A673 (cell line): Measurements from ENCODE around the gene VANGL1. TPM values are rescaled to one million over a fixed set of nuclear protein-coding genes. Genes with fewer than 3 reads are reported as not detected.

Experiments
- BruUV-seq: library from RNA; stranded (reverse); fragments of 400-500 nt; replicated peaks from 2 replicates; lab custom pipeline; 2021; lab: Mats Ljungman, UMichigan
- CTCF ChIA-PET: fragments of 300-600 bp; sonication (Branson Sonifier 250); formaldehyde crosslinking; loops from one replicate; lab custom pipeline; 2022; ENCODE audit warnings: antibody characterized with exemption; lab: Charles Lee
- POLR2A ChIA-PET: fragments of 300-600 bp; sonication (Branson Sonifier 250); formaldehyde crosslinking; loops from one replicate; lab custom pipeline; 2022; ENCODE audit warnings: antibody characterized with exemption; ENCODE audit not compliant: low non-redundant PET; lab: Charles Lee
- DNase-seq: peaks from one replicate; pipeline ENCODE4 v3.0.0-alpha.2; 2015; ENCODE audit warnings: low spot score
- H3K27ac ChIP-seq: fragments of 200-600 bp; sonication (generic); 2 replicates; pipeline ENCODE4 v1.5.1; 2016; ENCODE audit warnings: mixed run types, low read depth, mild to moderate bottlenecking, mixed read lengths, antibody characterized with exemption, low read length; ENCODE audit not compliant: poor library complexity, severe bottlenecking
- H3K27me3 ChIP-seq: fragments of 200-600 bp; sonication (generic); replicated peaks from 2 replicates; pipeline ENCODE4 v1.6.1; 2017; ENCODE audit warnings: mixed run types, low read depth, mild to moderate bottlenecking, mixed read lengths, antibody characterized with exemption, low read length; ENCODE audit not compliant: insufficient read depth, poor library complexity
- H3K36me3 ChIP-seq: fragments of 200-600 bp; sonication (generic); 2 replicates; pipeline ENCODE4 v1.6.1; 2016; ENCODE audit warnings: mixed run types, mild to moderate bottlenecking, mixed read lengths, antibody characterized with exemption, low read length; ENCODE audit not compliant: insufficient read depth, poor library complexity, severe bottlenecking
- H3K4me1 ChIP-seq: fragments of 200-600 bp; sonication (generic); 2 replicates; pipeline ENCODE4 v1.6.1; 2017; ENCODE audit warnings: mixed run types, mild to moderate bottlenecking, mixed read lengths, antibody characterized with exemption, low read length; ENCODE audit not compliant: insufficient read depth, poor library complexity, severe bottlenecking
- H3K4me3 ChIP-seq: fragments of 200-600 bp; sonication (generic); 2 replicates; pipeline ENCODE4 v1.5.1; 2016; ENCODE audit warnings: low read depth, mixed run types, mild to moderate bottlenecking, mixed read lengths, low read length; ENCODE audit not compliant: poor library complexity, severe bottlenecking
- H3K9me3 ChIP-seq: fragments of 200-600 bp; sonication (generic); 2 replicates; pipeline ENCODE4 v1.6.1; 2016; ENCODE audit warnings: mixed run types, low read depth, mild to moderate bottlenecking, mixed read lengths, antibody characterized with exemption, low read length; ENCODE audit not compliant: poor library complexity, severe bottlenecking
- CTCF ChIP-seq: fragments of 300-800, 200-600 bp; sonication (generic); conservative IDR thresholded peaks from 2 replicates; pipeline ENCODE4 v1.5.1; 2017; ENCODE audit warnings: low read depth, mild to moderate bottlenecking, antibody characterized with exemption, low read length, moderate library complexity, mixed read lengths
- EZH2 ChIP-seq: fragments of 200-600 bp; sonication (generic); IDR thresholded peaks from 2 replicates; pipeline ENCODE4 v1.6.1; 2017; ENCODE audit warnings: borderline replicate concordance, low read depth, mild to moderate bottlenecking, mixed read lengths, antibody characterized with exemption, low read length; ENCODE audit not compliant: poor library complexity, severe bottlenecking
- intact Hi-C: fragments of 100-400 bp; cut with micrococcal nuclease; formaldehyde crosslinking; loops from one replicate; pipeline ENCODE4 v1.10.0; 2022; ENCODE audit not compliant: unreplicated experiment
- total RNA-seq: library from RNA; stranded (reverse); gene quantifications from 2 replicates; pipeline ENCODE4 v1.2.3, GENCODE V29; 2021

The VANGL1 gene
- total RNA-seq, 1 experiment from 2014 or later = 20.0 TPM

DNA sequence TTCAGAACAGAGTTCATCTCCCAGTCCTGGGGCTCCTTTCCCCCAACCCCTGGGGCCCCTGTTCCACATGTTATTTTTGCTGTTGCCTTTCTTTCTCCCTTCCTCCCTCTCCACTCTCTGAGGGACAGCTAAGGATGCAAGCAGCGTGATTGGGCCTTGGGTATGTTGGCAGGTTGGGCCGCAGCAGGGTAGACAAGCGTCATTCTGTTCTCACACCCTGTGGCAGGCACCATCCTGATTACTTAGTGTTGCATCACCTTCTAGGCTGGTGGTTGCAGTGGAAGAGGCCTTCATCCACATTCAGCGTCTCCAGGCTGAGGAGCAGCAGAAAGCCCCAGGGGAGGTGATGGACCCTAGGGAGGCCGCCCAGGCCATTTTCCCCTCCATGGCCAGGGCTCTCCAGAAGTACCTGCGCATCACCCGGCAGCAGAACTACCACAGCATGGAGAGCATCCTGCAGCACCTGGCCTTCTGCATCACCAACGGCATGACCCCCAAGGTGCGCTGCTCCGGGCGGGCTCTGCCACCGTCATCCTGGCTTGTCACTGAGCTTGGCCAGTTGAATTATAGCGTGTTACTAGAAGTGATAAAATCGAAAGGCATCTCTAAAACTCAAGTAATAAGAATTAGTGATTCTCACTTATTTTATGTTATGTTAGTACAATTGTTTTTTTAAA lies 43.4 kb downstream of the VANGL1 start:
- CTCF ChIA-PET = no interaction called here
- POLR2A ChIA-PET = no interaction called here
- no TSS peak for BruUV-seq

DNA sequence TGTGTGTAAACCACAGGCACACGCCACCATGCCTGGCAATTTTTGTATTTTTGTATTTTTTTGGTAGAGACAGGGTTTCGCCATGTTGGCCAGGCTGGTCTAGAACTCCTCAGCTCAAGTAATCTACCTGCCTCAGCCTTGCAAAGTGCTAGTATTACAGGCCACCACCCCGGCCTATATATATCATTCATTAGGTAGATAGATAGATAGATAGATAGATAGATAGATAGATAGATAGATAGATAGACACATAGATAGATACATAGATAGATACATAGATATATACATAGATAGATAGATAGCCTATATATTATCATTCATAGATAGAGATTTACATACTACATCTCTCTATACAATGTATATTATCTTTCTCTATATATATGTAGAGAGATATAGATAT lies 46.0 kb downstream of the VANGL1 start:
- Histone ChIP-seq H3K9me3 (no peaks in the 10 kb centered on the region), H3K36me3 (peaks cover 26% of the 10 kb centered on the region), H3K4me1 (no peaks in the 10 kb centered on the region), H3K27me3 (no peaks in the 10 kb centered on the region), H3K27ac (no peak overlapping the region), H3K4me3 (no peak overlapping the region)
- intact Hi-C loops = no loop called here
- CTCF ChIA-PET = no interaction called here
- no peak for DNase-seq
- POLR2A ChIA-PET = no interaction called here
- TF ChIP-seq EZH2 (no peak), CTCF (no peak)
- BruUV-seq = no TSS peak

More for the DNA sequence above, 43.4 kb downstream of the VANGL1 start:
- Histone ChIP-seq H3K27me3 (no peaks in the 10 kb centered on the region), H3K36me3 (peaks cover 20% of the 10 kb centered on the region), H3K4me3 (no peak overlapping the region), H3K9me3 (no peaks in the 10 kb centered on the region), H3K4me1 (no peaks in the 10 kb centered on the region), H3K27ac (peak overlapping the region; percentile 33)
- no peak for DNase-seq
- intact Hi-C loops = no loop called here
- no peak for TF ChIP-seq EZH2
- no peak for TF ChIP-seq CTCF

DNA sequence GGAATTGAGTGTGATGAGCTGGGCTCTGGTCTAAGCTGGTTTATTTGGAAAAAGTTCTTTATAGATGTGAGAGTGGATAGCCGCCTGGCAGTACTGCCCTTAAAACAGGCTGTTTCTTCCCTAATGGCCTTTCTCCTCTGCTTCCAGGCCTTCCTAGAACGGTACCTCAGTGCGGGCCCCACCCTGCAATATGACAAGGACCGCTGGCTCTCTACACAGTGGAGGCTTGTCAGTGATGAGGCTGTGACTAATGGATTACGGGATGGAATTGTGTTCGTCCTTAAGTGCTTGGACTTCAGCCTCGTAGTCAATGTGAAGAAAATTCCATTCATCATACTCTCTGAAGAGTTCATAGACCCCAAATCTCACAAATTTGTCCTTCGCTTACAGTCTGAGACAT lies 49.2 kb downstream of the VANGL1 start:
- BruUV-seq = no TSS peak
- H3K36me3 ChIP-seq = peaks cover 10% of the 10 kb centered on the region

More for the DNA sequence above, 49.2 kb downstream of the VANGL1 start:
- H3K27ac ChIP-seq = no peak overlapping the region
- H3K9me3 ChIP-seq = no peaks in the 10 kb centered on the region
- intact Hi-C loops = no loop called here
- no peak for DNase-seq
- no peak overlapping the region for H3K4me3 ChIP-seq
- TF ChIP-seq EZH2 (no peak), CTCF (no peak)
- H3K27me3 ChIP-seq = no peaks in the 10 kb centered on the region
- ChIA-PET POLR2A (no interaction called here), CTCF (no interaction called here)
- H3K4me1 ChIP-seq = no peaks in the 10 kb centered on the region
